HCT116 (cell line): ENCODE results near the gene YWHAQ. TPM values are rescaled to one million over a fixed set of nuclear protein-coding genes. Genes with fewer than 3 reads are reported as not detected.

Experiments used
- ATAC-seq: fragments of 200-7000 bp; cut with Tn5 transposase; 2 replicates; pipeline ENCODE4 v1.9.1; 2020; ENCODE audit warnings: mild to moderate bottlenecking, moderate library complexity
- BruUV-seq: library from RNA; stranded (reverse); fragments of 400-500 nt; replicated peaks from 2 replicates; lab custom pipeline; 2021; lab: Mats Ljungman, UMichigan
- CTCF ChIA-PET: fragments of 300-600 bp; sonication (Branson Sonifier 250); formaldehyde crosslinking; loops from one replicate; lab custom pipeline; 2021; ENCODE audit warnings: antibody characterized with exemption; lab: Charles Lee
- POLR2A ChIA-PET: fragments of 300-600, 350-600 bp; sonication (Branson Sonifier 250); formaldehyde crosslinking; loops from one replicate; lab custom pipeline; 2021; ENCODE audit warnings: antibody characterized with exemption; lab: Charles Lee
- RAD21 ChIA-PET, 2 experiments: fragments of 300-600 bp; sonication (Branson Sonifier 250); formaldehyde crosslinking; loops; one replicate each; lab custom pipeline; 2023; ENCODE audit warnings: low total read pairs in 2 of 2; ENCODE audit not compliant: uncharacterized antibody in 2 of 2, unreplicated experiment in 2 of 2, low non-redundant PET in 1 of 2; lab: Charles Lee
- DNase-seq: peaks from one replicate; pipeline ENCODE4 v3.0.0-alpha.2; 2010; ENCODE audit warnings: low read depth, low spot score
- H2AFZ ChIP-seq: fragments of 200-600 bp; shearing (Covaris generic), sonication (generic); 2 replicates; pipeline ENCODE4 v1.6.1; 2017; ENCODE audit warnings: low read depth, mixed run types, mixed read lengths, antibody characterized with exemption, low read length; ENCODE audit not compliant: poor library complexity, severe bottlenecking
- H3K27ac ChIP-seq: 2 replicates; pipeline ENCODE4 v1.5.1; 2012; ENCODE audit warnings: low read depth, low read length
- H3K27me3 ChIP-seq: fragments of 200-600 bp; sonication (generic); 2 replicates; pipeline ENCODE4 v1.6.1; 2016; ENCODE audit warnings: mixed run types, low read length, mixed read lengths; ENCODE audit not compliant: insufficient read depth
- H3K36me3 ChIP-seq, 2 experiments: fragments of 200-500 bp in 1 of 2; fragments of 200-600 bp in 1 of 2; sonication (Bioruptor generic) in 1 of 2; sonication (generic) in 1 of 2; 2 replicates each; pipeline versions ENCODE4 v1.5.1 to v1.6.1; 2014 to 2016; ENCODE audit warnings: low read length in 2 of 2, inconsistent platforms in 1 of 2, mixed read lengths in 1 of 2, mixed run types in 1 of 2; ENCODE audit not compliant: insufficient read depth in 2 of 2, control insufficient read depth in 1 of 2
- H3K4me1 ChIP-seq, 2 experiments: fragments of 200-600 bp in 1 of 2; sonication (generic) in 1 of 2; 2 replicates each; pipeline versions ENCODE4 v1.5.1 to v1.6.1; 2012 to 2017; ENCODE audit warnings: low read length in 2 of 2, inconsistent platforms in 1 of 2, mild to moderate bottlenecking in 1 of 2, mixed read lengths in 1 of 2, mixed run types in 1 of 2, moderate library complexity in 1 of 2; ENCODE audit not compliant: insufficient read depth in 2 of 2, control insufficient read depth in 1 of 2
- H3K4me2 ChIP-seq: fragments of 200-600 bp; sonication (generic); 2 replicates; pipeline ENCODE4 v1.6.1; 2017; ENCODE audit warnings: mixed run types, low read length, mixed read lengths
- H3K4me3 ChIP-seq, 2 experiments: fragments of 200-600 bp in 1 of 2; sonication (generic) in 1 of 2; replicated peaks in 1 of 2; 2 replicates each; pipeline ENCODE4 v1.5.1; 2011 to 2016; ENCODE audit warnings: low read length in 2 of 2, control low read depth in 1 of 2, low read depth in 1 of 2, mild to moderate bottlenecking in 1 of 2, mixed read lengths in 1 of 2, mixed run types in 1 of 2
- H3K79me2 ChIP-seq: fragments of 200-600 bp; sonication (generic); 2 replicates; pipeline ENCODE4 v1.6.1; 2017; ENCODE audit warnings: mild to moderate bottlenecking, mixed run types, low read length, moderate library complexity, mixed read lengths; ENCODE audit not compliant: insufficient read depth
- H3K9ac ChIP-seq: fragments of 200-600 bp; sonication (generic); 2 replicates; pipeline ENCODE4 v1.6.1; 2016; ENCODE audit warnings: low read length, mixed read lengths
- H3K9me2 ChIP-seq: fragments of 200-600 bp; sonication (generic), shearing (Covaris generic); 2 replicates; pipeline ENCODE4 v1.6.1; 2017; ENCODE audit warnings: mixed run types, mild to moderate bottlenecking, moderate library complexity; ENCODE audit not compliant: insufficient read depth
- H3K9me3 ChIP-seq, 2 experiments: fragments of 200-500 bp in 1 of 2; fragments of 200-600 bp in 1 of 2; sonication (Bioruptor generic) in 1 of 2; sonication (generic) in 1 of 2; 2 replicates each; pipeline ENCODE4 v1.6.1; 2014 to 2017; ENCODE audit warnings: low read length in 2 of 2, mixed read lengths in 2 of 2, inconsistent platforms in 1 of 2, low read depth in 1 of 2, mild to moderate bottlenecking in 1 of 2, mixed run types in 1 of 2, moderate library complexity in 1 of 2; ENCODE audit not compliant: control insufficient read depth in 1 of 2, insufficient read depth in 1 of 2
- H4K20me1 ChIP-seq: fragments of 200-600 bp; sonication (generic), shearing (Covaris generic); 2 replicates; pipeline ENCODE4 v1.6.1; 2017; ENCODE audit warnings: mixed run types, mild to moderate bottlenecking, moderate library complexity; ENCODE audit not compliant: insufficient read depth
- ATF3 ChIP-seq: IDR thresholded peaks from 2 replicates; pipeline ENCODE4 v1.6.1; 2012
- CEBPB ChIP-seq: IDR thresholded peaks from 2 replicates; pipeline ENCODE4 v1.6.1; 2012; ENCODE audit warnings: low read depth
- EGR1 ChIP-seq: IDR thresholded peaks from 2 replicates; pipeline ENCODE4 v1.6.1; 2012; ENCODE audit warnings: low read depth
- ELF1 ChIP-seq: IDR thresholded peaks from 2 replicates; pipeline ENCODE4 v1.6.1; 2012; ENCODE audit warnings: low read depth, borderline replicate concordance
- FOSL1 ChIP-seq: IDR thresholded peaks from 2 replicates; pipeline ENCODE4 v1.6.1; 2012; ENCODE audit warnings: low read depth
- ZBTB33 ChIP-seq: IDR thresholded peaks from 2 replicates; pipeline ENCODE4 v1.6.1; 2011; ENCODE audit warnings: mild to moderate bottlenecking, low read length, moderate library complexity; ENCODE audit not compliant: insufficient replicate concordance; ENCODE audit errors: extremely low read depth
- ZFX ChIP-seq: fragments of 450-650 bp; IDR thresholded peaks from 2 replicates; pipeline ENCODE4 v1.6.1; 2017
- ZNF274 ChIP-seq: fragments of 200-500 bp; sonication (Bioruptor generic); IDR thresholded peaks from 2 replicates; pipeline ENCODE4 v1.6.1; 2014; ENCODE audit warnings: mild to moderate bottlenecking, low read depth, low read length, inconsistent platforms
- intact Hi-C: fragments of 100-400 bp; cut with micrococcal nuclease; formaldehyde crosslinking; loops from 2 replicates; pipeline ENCODE4 v1.10.0; 2022
- total RNA-seq: library from RNA; stranded (reverse); gene quantifications from one replicate; pipeline ENCODE4 v1.2.1, GENCODE V29; 2021; ENCODE audit not compliant: unreplicated experiment

Gene YWHAQ
- total RNA-seq, 1 experiment from 2014 or later = 365 TPM

GRCh38 chr2:9629222-9630116 lies 1.3 kb downstream of the YWHAQ start:
- no peaks in the 10 kb centered on the region for H3K9me3 ChIP-seq
- CTCF ChIA-PET = no interaction called here
- peak overlapping the region; percentile 71 for H3K4me2 ChIP-seq
- H2AFZ ChIP-seq = no peak overlapping the region
- no peak for TF ChIP-seq EGR1
- TF ChIP-seq ELF1 = no peak
- no peak for TF ChIP-seq FOSL1
- TF ChIP-seq ZFX = no peak
- no peak for TF ChIP-seq CEBPB
- TF ChIP-seq ZBTB33 = no peak
- no peak for TF ChIP-seq ATF3
- no peak for TF ChIP-seq ZNF274
- TF ChIP-seq, all 23 proteins: peak for 0
- intact Hi-C loops = loop anchor here (2.0 to 5.0 kb wide), 2 partner anchors 71 to 123 kb away; no protein-coding TSS in a partner anchor
- peak overlapping the region; percentile 75 for H3K27ac ChIP-seq
- ChIA-PET POLR2A (interaction anchor here (0.5 to 2.5 kb wide), 9 partner anchors 9 to 1661 kb away, joined by 3 to 10 read pairs (median 8); partner anchors contain the start of genes ADAM17 and TAF1B), RAD21 (no interaction called here)
- H3K79me2 ChIP-seq = peaks cover 59% of the 10 kb centered on the region
- no peaks in the 10 kb centered on the region for H3K27me3 ChIP-seq
- H3K9ac ChIP-seq = peak overlapping the region; percentile 95
- peaks cover 12 to 28% of the 10 kb centered on the region in 2 experiments; a peak in 3 of 4 replicates for H3K4me1 ChIP-seq
- peaks cover 6 to 35% of the 10 kb centered on the region in 2 experiments for H3K36me3 ChIP-seq
- no peak for DNase-seq
- H3K9me2 ChIP-seq = no peaks in the 10 kb centered on the region
- TSS peak; percentile 35 for BruUV-seq
- peaks cover 26% of the 10 kb centered on the region; the same call in 1 of the 2 replicates for H4K20me1 ChIP-seq
- no peak for ATAC-seq
- peak overlapping the region; percentile 88 to 95 for H3K4me3 ChIP-seq
